ENCODE results near the gene PHF1.

DNA sequence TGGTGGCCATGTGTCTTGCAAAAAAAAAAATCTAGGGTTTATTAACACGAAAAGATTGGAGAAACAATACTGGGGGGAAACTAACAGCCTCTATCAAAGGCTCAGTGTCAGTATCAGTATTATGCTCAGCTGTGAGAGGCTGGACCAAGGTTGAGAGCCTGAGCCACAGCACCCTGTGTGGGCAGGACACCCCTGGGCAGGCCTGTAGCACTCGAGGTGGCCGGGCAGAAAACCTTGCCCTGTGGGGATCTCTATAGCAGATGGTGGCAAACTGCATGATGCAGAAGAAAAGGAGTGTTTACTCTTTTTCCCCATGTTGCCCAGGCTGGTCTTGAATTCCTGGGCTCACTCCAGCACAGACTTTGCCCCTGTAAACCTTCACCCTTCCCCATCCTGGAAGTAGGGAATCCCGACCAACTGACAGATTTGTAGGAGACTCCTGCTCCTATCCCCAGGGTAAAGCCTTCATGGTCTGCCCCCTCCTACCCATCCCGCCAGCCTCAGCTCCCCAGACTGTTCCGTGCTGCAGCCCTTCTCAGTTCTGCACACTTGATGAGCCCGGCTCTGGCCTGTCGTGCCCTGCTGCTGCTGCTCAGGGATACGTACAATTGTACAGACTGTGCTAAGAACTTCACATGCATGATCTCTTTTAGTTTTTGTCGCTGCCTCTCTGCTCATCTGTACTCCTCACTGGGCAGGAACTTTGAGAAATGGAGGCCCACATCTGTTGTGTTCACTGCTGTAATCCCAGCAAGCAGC is 27.2 kb upstream of the PHF1 start:
- TF ChIP-seq, protein P1, sequence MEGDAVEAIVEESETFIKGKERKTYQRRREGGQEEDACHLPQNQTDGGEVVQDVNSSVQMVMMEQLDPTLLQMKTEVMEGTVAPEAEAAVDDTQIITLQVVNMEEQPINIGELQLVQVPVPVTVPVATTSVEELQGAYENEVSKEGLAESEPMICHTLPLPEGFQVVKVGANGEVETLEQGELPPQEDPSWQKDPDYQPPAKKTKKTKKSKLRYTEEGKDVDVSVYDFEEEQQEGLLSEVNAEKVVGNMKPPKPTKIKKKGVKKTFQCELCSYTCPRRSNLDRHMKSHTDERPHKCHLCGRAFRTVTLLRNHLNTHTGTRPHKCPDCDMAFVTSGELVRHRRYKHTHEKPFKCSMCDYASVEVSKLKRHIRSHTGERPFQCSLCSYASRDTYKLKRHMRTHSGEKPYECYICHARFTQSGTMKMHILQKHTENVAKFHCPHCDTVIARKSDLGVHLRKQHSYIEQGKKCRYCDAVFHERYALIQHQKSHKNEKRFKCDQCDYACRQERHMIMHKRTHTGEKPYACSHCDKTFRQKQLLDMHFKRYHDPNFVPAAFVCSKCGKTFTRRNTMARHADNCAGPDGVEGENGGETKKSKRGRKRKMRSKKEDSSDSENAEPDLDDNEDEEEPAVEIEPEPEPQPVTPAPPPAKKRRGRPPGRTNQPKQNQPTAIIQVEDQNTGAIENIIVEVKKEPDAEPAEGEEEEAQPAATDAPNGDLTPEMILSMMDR (IDR thresholded peaks at IDR 0.05): no peak
- no peak for TF ChIP-seq POLR2AphosphoS5 (IDR thresholded peaks at IDR 0.05; ENCODE audit: insufficient read depth in 1 of 2, low read depth in 1 of 2)

Measured in vagina (tissue), 2 donors.